Activated T-helper 2 cell treated with anti-CD3 and anti-CD28 coated beads, Interferon-gamma antibody, Interleukin-2, Interleukin-4, amounts not matched to agents 10 μg/mL and 5 μg/mL and 100 μg/mL, durations not matched to agents 14 hours and 24 hours and 36 hours (primary cell): Measurements from ENCODE around the gene EBF4. TPM values are rescaled to one million over a fixed set of nuclear protein-coding genes. Genes with fewer than 3 reads are reported as not detected.
"Not testable (repeated sequence)": the region's sequence is repeated elsewhere in the genome, so short reads cannot be mapped to it uniquely, and the experiment has no call there.

Experiments
- DNase-seq: peaks from one replicate; pipeline ENCODE4 v3.0.0; 2021; ENCODE audit warnings: low spot score
- H3K27ac Mint-ChIP-seq: one replicate; pipeline ENCODE4 v1.8.0; 2021; ENCODE audit warnings: mixed read lengths
- H3K27me3 Mint-ChIP-seq: one replicate; pipeline ENCODE4 v1.8.0; 2021; ENCODE audit warnings: low read depth, mixed read lengths
- H3K36me3 Mint-ChIP-seq: one replicate; pipeline ENCODE4 v1.8.0; 2021; ENCODE audit warnings: low read depth, mixed read lengths
- H3K4me1 Mint-ChIP-seq: one replicate; pipeline ENCODE4 v1.8.0; 2021; ENCODE audit warnings: low read depth, mixed read lengths
- H3K4me3 Mint-ChIP-seq: one replicate; pipeline ENCODE4 v1.8.0; 2021; ENCODE audit warnings: low read depth, mild to moderate bottlenecking, moderate library complexity, mixed read lengths
- H3K9me3 Mint-ChIP-seq: one replicate; pipeline ENCODE4 v1.8.0; 2021; ENCODE audit warnings: mixed read lengths
- intact Hi-C: fragments of 100-400 bp; cut with micrococcal nuclease; formaldehyde crosslinking; loops from one replicate; pipeline ENCODE4 v1.15.1; 2023
- total RNA-seq: library from RNA; stranded (reverse); gene quantifications from 2 replicates; pipeline ENCODE4 v1.2.3, GENCODE V29; 2022

EBF4 gene
- total RNA-seq, 1 donor from 2014 or later: 6.0 TPM

GRCh38 chr20:2657241-2657640, 35.3 kb upstream of the EBF4 start:
- Mint-ChIP-seq H3K27me3 (no peaks in the 10 kb centered on the region), H3K4me1 (peaks cover 28% of the 10 kb centered on the region), H3K4me3 (no peak overlapping the region), H3K27ac (peak overlapping the region; percentile 31), H3K9me3 (no peaks in the 10 kb centered on the region), H3K36me3 (peaks cover 95% of the 10 kb centered on the region)
- intact Hi-C loops: no loop called here
- DNase-seq: no peak

- no peaks in the 10 kb centered on the region for H3K9me3 Mint-ChIP-seq
- peaks cover 95% of the 10 kb centered on the region for H3K36me3 Mint-ChIP-seq
- intact Hi-C loops: no loop called here
- H3K4me1 Mint-ChIP-seq: peaks cover 28% of the 10 kb centered on the region
- H3K4me3 Mint-ChIP-seq: no peak overlapping the region
- H3K27ac Mint-ChIP-seq: no peak overlapping the region
- DNase-seq: no peak
- H3K27me3 Mint-ChIP-seq: no peaks in the 10 kb centered on the region
These were observed 34.9 kb upstream of the EBF4 start for GRCh38 chr20:2657674-2658073.

- intact Hi-C loops: no loop called here
- H3K9me3 Mint-ChIP-seq: no peaks in the 10 kb centered on the region
- no peak overlapping the region for H3K27ac Mint-ChIP-seq
- peaks cover 32% of the 10 kb centered on the region for H3K4me1 Mint-ChIP-seq
- H3K36me3 Mint-ChIP-seq: peaks cover 90% of the 10 kb centered on the region
- DNase-seq: no peak
- H3K4me3 Mint-ChIP-seq: no peak overlapping the region
- H3K27me3 Mint-ChIP-seq: no peaks in the 10 kb centered on the region
These were observed 33.9 kb upstream of the EBF4 start for GRCh38 chr20:2658414-2659354.

- Mint-ChIP-seq H3K27ac (no peak overlapping the region), H3K4me3 (no peak overlapping the region), H3K9me3 (no peaks in the 10 kb centered on the region), H3K36me3 (peaks cover 86% of the 10 kb centered on the region), H3K4me1 (peaks cover 29% of the 10 kb centered on the region), H3K27me3 (no peaks in the 10 kb centered on the region)
- no peak for DNase-seq
- intact Hi-C loops: no loop called here
These were observed 33.0 kb upstream of the EBF4 start for GRCh38 chr20:2659547-2659946.

GRCh38 chr20:2663364-2663886, 29.2 kb upstream of the EBF4 start:
- Mint-ChIP-seq H3K4me1 (peaks cover 15% of the 10 kb centered on the region), H3K27me3 (peaks cover 1% of the 10 kb centered on the region), H3K9me3 (no peaks in the 10 kb centered on the region), H3K36me3 (peaks cover 47% of the 10 kb centered on the region), H3K4me3 (peak overlapping the region; percentile 92), H3K27ac (peak overlapping the region; percentile 82)
- intact Hi-C loops: no loop called here
- no peak for DNase-seq

GRCh38 chr20:2663887-2664719, 28.5 kb upstream of the EBF4 start, which contains the start of gene IDH3B:
Gene IDH3B, minus strand, starts transcription at chr20:2664216. Its CDS starts 28 bp downstream, at chr20:2664188.
- peak; percentile 90 for DNase-seq
- intact Hi-C loops: loop anchor here (1.0 kb wide), 1 partner anchor 12 kb away; the partner anchor contains the start of gene NOP56
- Mint-ChIP-seq H3K27me3 (peaks cover 4% of the 10 kb centered on the region), H3K36me3 (peaks cover 41% of the 10 kb centered on the region), H3K4me3 (peak within 1 kb of the TSS; percentile 92), H3K27ac (peak within 1 kb of the TSS; percentile 95), H3K9me3 (no peaks in the 10 kb centered on the region), H3K4me1 (peaks cover 15% of the 10 kb centered on the region)

- Mint-ChIP-seq H3K36me3 (no peaks in the 10 kb centered on the region), H3K4me1 (no peaks in the 10 kb centered on the region), H3K27me3 (peaks cover 6% of the 10 kb centered on the region), H3K9me3 (no peaks in the 10 kb centered on the region), H3K4me3 (no peak overlapping the region), H3K27ac (no peak overlapping the region)
- DNase-seq: no peak
- intact Hi-C loops: no loop called here
These were observed 20.6 kb upstream of the EBF4 start for GRCh38 chr20:2671977-2672376.

- no peak overlapping the region for H3K4me3 Mint-ChIP-seq
- H3K27me3 Mint-ChIP-seq: peaks cover 6% of the 10 kb centered on the region
- intact Hi-C loops: no loop called here
These were observed 20.1 kb upstream of the EBF4 start for GRCh38 chr20:2672446-2672845.

GRCh38 chr20:2673453-2673852, 19.1 kb upstream of the EBF4 start:
- H3K9me3 Mint-ChIP-seq: no peaks in the 10 kb centered on the region
- intact Hi-C loops: no loop called here
- no peak overlapping the region for H3K27ac Mint-ChIP-seq
- H3K4me1 Mint-ChIP-seq: peaks cover 3% of the 10 kb centered on the region
- peaks cover 4% of the 10 kb centered on the region for H3K27me3 Mint-ChIP-seq
- no peak overlapping the region for H3K4me3 Mint-ChIP-seq
- DNase-seq: no peak
- no peaks in the 10 kb centered on the region for H3K36me3 Mint-ChIP-seq

More at GRCh38 chr20:2672446-2672845, 20.1 kb upstream of the EBF4 start:
- peaks cover 3% of the 10 kb centered on the region for H3K4me1 Mint-ChIP-seq
- H3K27ac Mint-ChIP-seq: no peak overlapping the region
- no peaks in the 10 kb centered on the region for H3K9me3 Mint-ChIP-seq
- H3K36me3 Mint-ChIP-seq: no peaks in the 10 kb centered on the region
- DNase-seq: no peak

GRCh38 chr20:2680046-2680445, 12.5 kb upstream of the EBF4 start:
- intact Hi-C loops: loop anchor here (10.0 kb wide), 2 partner anchors 175 to 305 kb away; no protein-coding TSS in a partner anchor
- no peak for DNase-seq
- Mint-ChIP-seq H3K27me3 (peaks cover 20% of the 10 kb centered on the region), H3K9me3 (no peaks in the 10 kb centered on the region), H3K27ac (no peak overlapping the region), H3K4me3 (no peak overlapping the region), H3K36me3 (no peaks in the 10 kb centered on the region), H3K4me1 (peaks cover 3% of the 10 kb centered on the region)

- intact Hi-C loops: loop anchor here (10.0 kb wide), 2 partner anchors 173 to 303 kb away; no protein-coding TSS in a partner anchor
- not testable (repeated sequence) for H3K27ac Mint-ChIP-seq, DNase-seq, H3K36me3 Mint-ChIP-seq, H3K9me3 Mint-ChIP-seq, H3K4me3 Mint-ChIP-seq, H3K4me1 Mint-ChIP-seq
- peaks cover 20% of the 10 kb centered on the region for H3K27me3 Mint-ChIP-seq
These were observed 10.5 kb upstream of the EBF4 start for GRCh38 chr20:2682040-2682439.

GRCh38 chr20:2684817-2685216, 7.8 kb upstream of the EBF4 start:
- Mint-ChIP-seq H3K27me3 (peaks cover 27% of the 10 kb centered on the region), H3K4me1 (peaks cover 18% of the 10 kb centered on the region)
- H3K4me3 Mint-ChIP-seq, H3K36me3 Mint-ChIP-seq, H3K9me3 Mint-ChIP-seq, DNase-seq, H3K27ac Mint-ChIP-seq: not testable (repeated sequence)
- intact Hi-C loops: loop anchor here (5.0 to 10.0 kb wide), 3 partner anchors 170 to 317 kb away; no protein-coding TSS in a partner anchor
